Activated naive CD8-positive, alpha-beta T cell treated with anti-CD3 and anti-CD28 coated beads, Interleukin-2, amount 10 ng/mL, durations not matched to agents 7 days and 5 days (primary cell): ENCODE measurements around the gene SPARCL1. TPM values are rescaled to one million over a fixed set of nuclear protein-coding genes. Genes with fewer than 3 reads are reported as not detected.

Source experiments
- ATAC-seq: fragments of 150-1000 bp; cut with Tn5 transposase; one replicate; pipeline ENCODE4 v1.10.0; 2021; ENCODE audit warnings: low read depth, moderate library complexity
- POLR2A ChIA-PET: fragments of 350-600 bp; sonication (Branson Sonifier 250); formaldehyde crosslinking; loops from one replicate; lab custom pipeline; 2021; ENCODE audit warnings: antibody characterized with exemption; lab: Charles Lee
- DNase-seq: peaks from one replicate; pipeline ENCODE4 v3.0.0; 2021
- H3K27ac Mint-ChIP-seq: one replicate; pipeline ENCODE4 v1.8.0; 2022; ENCODE audit warnings: mild to moderate bottlenecking, mixed read lengths
- H3K27me3 Mint-ChIP-seq: one replicate; pipeline ENCODE4 v1.8.0; 2022; ENCODE audit warnings: mild to moderate bottlenecking, moderate library complexity, mixed read lengths
- H3K36me3 Mint-ChIP-seq: one replicate; pipeline ENCODE4 v1.8.0; 2021; ENCODE audit warnings: mild to moderate bottlenecking, mixed read lengths
- H3K4me1 Mint-ChIP-seq: one replicate; pipeline ENCODE4 v1.8.0; 2021; ENCODE audit warnings: mixed read lengths
- H3K4me3 Mint-ChIP-seq: one replicate; pipeline ENCODE4 v1.8.0; 2022; ENCODE audit warnings: mild to moderate bottlenecking, moderate library complexity, mixed read lengths
- H3K9me3 Mint-ChIP-seq: one replicate; pipeline ENCODE4 v1.8.0; 2021; ENCODE audit warnings: mixed read lengths
- total RNA-seq, 2 experiments: library from RNA; stranded (reverse); gene quantifications; one replicate each; pipeline ENCODE4 v1.2.3, GENCODE V29; 2021

Gene SPARCL1
- total RNA-seq, 2 experiments from 2014 or later = not detected

GRCh38 chr4:87531621-87532020, 2.4 kb upstream of the SPARCL1 start:
- ATAC-seq (no peak), DNase-seq (no peak)
- Mint-ChIP-seq H3K4me1 (no peaks in the 10 kb centered on the region), H3K9me3 (no peaks in the 10 kb centered on the region), H3K36me3 (no peaks in the 10 kb centered on the region), H3K4me3 (no peak overlapping the region), H3K27me3 (peaks cover 2% of the 10 kb centered on the region), H3K27ac (no peak overlapping the region)
- POLR2A ChIA-PET = no interaction called here

- Mint-ChIP-seq H3K9me3 (no peaks in the 10 kb centered on the region), H3K27ac (no peak overlapping the region), H3K27me3 (peaks cover 2% of the 10 kb centered on the region), H3K36me3 (no peaks in the 10 kb centered on the region), H3K4me1 (no peaks in the 10 kb centered on the region), H3K4me3 (no peak overlapping the region)
- POLR2A ChIA-PET = no interaction called here
- no peak for DNase-seq
- ATAC-seq = no peak
Measured at GRCh38 chr4:87530868-87531267, 1.7 kb upstream of the SPARCL1 start.

GRCh38 chr4:87530229-87530628, 1.1 kb upstream of the SPARCL1 start:
- H3K27ac Mint-ChIP-seq = no peak overlapping the region
- H3K9me3 Mint-ChIP-seq = no peaks in the 10 kb centered on the region
- ATAC-seq (no peak), DNase-seq (no peak)
- no peaks in the 10 kb centered on the region for H3K36me3 Mint-ChIP-seq
- no peak overlapping the region for H3K4me3 Mint-ChIP-seq
- POLR2A ChIA-PET = no interaction called here
- H3K4me1 Mint-ChIP-seq = no peaks in the 10 kb centered on the region
- H3K27me3 Mint-ChIP-seq = peaks cover 2% of the 10 kb centered on the region

- H3K27ac Mint-ChIP-seq = no peak overlapping the region
- H3K4me1 Mint-ChIP-seq = no peaks in the 10 kb centered on the region
- ATAC-seq = no peak
- no peak overlapping the region for H3K4me3 Mint-ChIP-seq
- no peaks in the 10 kb centered on the region for H3K36me3 Mint-ChIP-seq
- H3K27me3 Mint-ChIP-seq = no peaks in the 10 kb centered on the region
- H3K9me3 Mint-ChIP-seq = peaks cover 8% of the 10 kb centered on the region
- POLR2A ChIA-PET = no interaction called here
- no peak for DNase-seq
Measured at GRCh38 chr4:87527431-87528220, 1.6 kb downstream of the SPARCL1 start.

GRCh38 chr4:87525636-87526295, 3.4 kb downstream of the SPARCL1 start:
- Mint-ChIP-seq H3K27me3 (no peaks in the 10 kb centered on the region), H3K27ac (no peak overlapping the region), H3K4me1 (no peaks in the 10 kb centered on the region), H3K4me3 (no peak overlapping the region), H3K9me3 (peaks cover 8% of the 10 kb centered on the region), H3K36me3 (no peaks in the 10 kb centered on the region)
- ATAC-seq (no peak), DNase-seq (no peak)
- POLR2A ChIA-PET = no interaction called here

GRCh38 chr4:87524456-87524855, 4.7 kb downstream of the SPARCL1 start:
- ATAC-seq = no peak
- peaks cover 8% of the 10 kb centered on the region for H3K9me3 Mint-ChIP-seq
- POLR2A ChIA-PET = no interaction called here
- no peak overlapping the region for H3K27ac Mint-ChIP-seq
- DNase-seq = no peak
- H3K4me3 Mint-ChIP-seq = no peak overlapping the region
- no peaks in the 10 kb centered on the region for H3K4me1 Mint-ChIP-seq
- no peaks in the 10 kb centered on the region for H3K36me3 Mint-ChIP-seq
- no peaks in the 10 kb centered on the region for H3K27me3 Mint-ChIP-seq

GRCh38 chr4:87523307-87523706, 5.9 kb downstream of the SPARCL1 start:
- DNase-seq = no peak
- POLR2A ChIA-PET = no interaction called here
- H3K4me1 Mint-ChIP-seq = no peaks in the 10 kb centered on the region
- no peak overlapping the region for H3K27ac Mint-ChIP-seq
- ATAC-seq = no peak
- no peaks in the 10 kb centered on the region for H3K36me3 Mint-ChIP-seq
- H3K4me3 Mint-ChIP-seq = no peak overlapping the region
- no peaks in the 10 kb centered on the region for H3K27me3 Mint-ChIP-seq
- peaks cover 8% of the 10 kb centered on the region for H3K9me3 Mint-ChIP-seq

GRCh38 chr4:87521757-87522374, 7.3 kb downstream of the SPARCL1 start:
- POLR2A ChIA-PET = no interaction called here
- Mint-ChIP-seq H3K27ac (no peak overlapping the region), H3K4me1 (no peaks in the 10 kb centered on the region), H3K36me3 (no peaks in the 10 kb centered on the region), H3K4me3 (no peak overlapping the region), H3K9me3 (peaks cover 8% of the 10 kb centered on the region), H3K27me3 (no peaks in the 10 kb centered on the region)
- DNase-seq (no peak), ATAC-seq (no peak)

GRCh38 chr4:87521319-87521718, 7.9 kb downstream of the SPARCL1 start:
- H3K36me3 Mint-ChIP-seq = no peaks in the 10 kb centered on the region
- DNase-seq = no peak
- no peaks in the 10 kb centered on the region for H3K4me1 Mint-ChIP-seq
- no peak overlapping the region for H3K4me3 Mint-ChIP-seq
- H3K27ac Mint-ChIP-seq = no peak overlapping the region
- POLR2A ChIA-PET = no interaction called here
- ATAC-seq = no peak
- H3K27me3 Mint-ChIP-seq = no peaks in the 10 kb centered on the region
- H3K9me3 Mint-ChIP-seq = peaks cover 8% of the 10 kb centered on the region

- H3K27me3 Mint-ChIP-seq = no peaks in the 10 kb centered on the region
- ATAC-seq = no peak
- H3K36me3 Mint-ChIP-seq = no peaks in the 10 kb centered on the region
- no peak for DNase-seq
- POLR2A ChIA-PET = no interaction called here
- no peak overlapping the region for H3K27ac Mint-ChIP-seq
- H3K9me3 Mint-ChIP-seq = no peaks in the 10 kb centered on the region
- no peak overlapping the region for H3K4me3 Mint-ChIP-seq
- no peaks in the 10 kb centered on the region for H3K4me1 Mint-ChIP-seq
Measured at GRCh38 chr4:87517621-87518020, 11.6 kb downstream of the SPARCL1 start.

- Mint-ChIP-seq H3K36me3 (no peaks in the 10 kb centered on the region), H3K9me3 (no peaks in the 10 kb centered on the region), H3K4me1 (no peaks in the 10 kb centered on the region), H3K27ac (no peak overlapping the region), H3K4me3 (no peak overlapping the region), H3K27me3 (no peaks in the 10 kb centered on the region)
- DNase-seq (no peak), ATAC-seq (no peak)
- POLR2A ChIA-PET = no interaction called here
Measured at GRCh38 chr4:87516683-87517082, 12.5 kb downstream of the SPARCL1 start.

GRCh38 chr4:87512400-87512799, 16.8 kb downstream of the SPARCL1 start:
- Mint-ChIP-seq H3K9me3 (no peaks in the 10 kb centered on the region), H3K27ac (no peak overlapping the region), H3K36me3 (no peaks in the 10 kb centered on the region), H3K4me3 (no peak overlapping the region), H3K4me1 (no peaks in the 10 kb centered on the region), H3K27me3 (no peaks in the 10 kb centered on the region)
- DNase-seq (no peak), ATAC-seq (no peak)
- POLR2A ChIA-PET = no interaction called here

- DNase-seq = no peak
- no peaks in the 10 kb centered on the region for H3K4me1 Mint-ChIP-seq
- no peak overlapping the region for H3K27ac Mint-ChIP-seq
- H3K36me3 Mint-ChIP-seq = no peaks in the 10 kb centered on the region
- H3K27me3 Mint-ChIP-seq = no peaks in the 10 kb centered on the region
- POLR2A ChIA-PET = no interaction called here
- ATAC-seq = no peak
- no peaks in the 10 kb centered on the region for H3K9me3 Mint-ChIP-seq
- H3K4me3 Mint-ChIP-seq = no peak overlapping the region
Measured at GRCh38 chr4:87511500-87511899, 17.7 kb downstream of the SPARCL1 start.

GRCh38 chr4:87510747-87511146, 18.4 kb downstream of the SPARCL1 start:
- DNase-seq = no peak
- Mint-ChIP-seq H3K4me1 (no peaks in the 10 kb centered on the region), H3K27me3 (no peaks in the 10 kb centered on the region), H3K36me3 (no peaks in the 10 kb centered on the region), H3K9me3 (no peaks in the 10 kb centered on the region), H3K4me3 (no peak overlapping the region), H3K27ac (no peak overlapping the region)
- ATAC-seq = no peak
- POLR2A ChIA-PET = no interaction called here
